ENCODE results near the gene KDM3A.
"Not testable (repeated sequence)": the region's sequence is repeated elsewhere in the genome, so short reads cannot be mapped to it uniquely, and the experiment has no call there.

The KDM3A gene

GRCh38 chr2:86477349-86477748 is 36.2 kb downstream of the KDM3A start:
- DNase-seq = no peak

GRCh38 chr2:86480105-86480504 is 38.9 kb downstream of the KDM3A start:
- DNase-seq = no peak

GRCh38 chr2:86482034-86482433 is 40.9 kb downstream of the KDM3A start:
- DNase-seq = no peak

- no peak for DNase-seq
Observed at GRCh38 chr2:86484385-86484784, 43.2 kb downstream of the KDM3A start.

GRCh38 chr2:86485103-86485502 is 43.9 kb downstream of the KDM3A start:
- DNase-seq = no peak

GRCh38 chr2:86485802-86486201 is 44.6 kb downstream of the KDM3A start:
- DNase-seq = no peak

- DNase-seq = no peak
Observed at GRCh38 chr2:86487062-86487461, 45.9 kb downstream of the KDM3A start.

GRCh38 chr2:86488561-86489250 is 47.5 kb downstream of the KDM3A start:
- no peak for DNase-seq

- DNase-seq = no peak
Observed at GRCh38 chr2:86489542-86489941, 48.4 kb downstream of the KDM3A start.

- no peak for DNase-seq
Observed at GRCh38 chr2:86490245-86490644, 49.1 kb downstream of the KDM3A start.

- no peak for DNase-seq
Observed at GRCh38 chr2:86491088-86491487, 49.9 kb downstream of the KDM3A start.

GRCh38 chr2:86492048-86492453 is 50.9 kb downstream of the KDM3A start:
- no peak for DNase-seq

- DNase-seq = not testable (repeated sequence)
Observed at GRCh38 chr2:86496391-86496790, 55.2 kb downstream of the KDM3A start.

- no peak for DNase-seq
Observed at GRCh38 chr2:86498468-86499260, 57.5 kb downstream of the KDM3A start.

- no peak for DNase-seq
Observed at GRCh38 chr2:86499326-86499725, 58.2 kb downstream of the KDM3A start.

- no peak for DNase-seq
Observed at GRCh38 chr2:86500325-86501083, 59.3 kb downstream of the KDM3A start.

GRCh38 chr2:86507600-86507999 is 66.4 kb downstream of the KDM3A start:
- no peak for DNase-seq

GRCh38 chr2:86510436-86510933 is 69.3 kb downstream of the KDM3A start:
- DNase-seq = no peak

GRCh38 chr2:86512034-86512433 is 70.9 kb downstream of the KDM3A start:
- no peak for DNase-seq

- no peak for DNase-seq
Observed at GRCh38 chr2:86512892-86513291, 71.7 kb downstream of the KDM3A start.

- DNase-seq = no peak
Observed at GRCh38 chr2:86513948-86514660, 72.9 kb downstream of the KDM3A start.

- no peak for DNase-seq
Observed at GRCh38 chr2:86518481-86518880, 77.3 kb downstream of the KDM3A start.

- no peak for DNase-seq
Observed at GRCh38 chr2:86519349-86519748, 78.2 kb downstream of the KDM3A start.

Data from fibroblast of skin of scalp (primary cell).